ENCODE measurements around the gene ATXN7L1.

Gene ATXN7L1

DNA sequence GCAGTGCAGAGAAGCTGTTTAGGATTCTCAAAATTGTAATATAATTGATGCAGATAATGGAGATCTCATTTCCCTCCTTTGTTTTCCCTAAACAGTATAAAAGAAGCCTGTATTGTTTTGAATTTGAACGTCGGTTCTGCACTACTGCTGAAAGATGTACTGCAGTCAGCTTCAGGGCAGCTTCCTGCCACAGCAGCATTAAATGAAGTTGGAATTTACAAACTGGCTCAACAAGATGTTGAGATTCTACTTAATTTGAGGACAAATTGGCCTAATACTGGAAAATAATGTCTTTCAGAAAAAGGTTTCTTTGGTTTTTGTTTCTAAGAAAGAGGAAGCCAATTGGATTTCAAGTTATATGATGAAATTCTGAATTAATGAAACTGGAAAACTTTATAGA lies 309.4 kb downstream of the ATXN7L1 start:
- TF ChIP-seq EGR1 (IDR thresholded peaks at IDR 0.05), result no peak

DNA sequence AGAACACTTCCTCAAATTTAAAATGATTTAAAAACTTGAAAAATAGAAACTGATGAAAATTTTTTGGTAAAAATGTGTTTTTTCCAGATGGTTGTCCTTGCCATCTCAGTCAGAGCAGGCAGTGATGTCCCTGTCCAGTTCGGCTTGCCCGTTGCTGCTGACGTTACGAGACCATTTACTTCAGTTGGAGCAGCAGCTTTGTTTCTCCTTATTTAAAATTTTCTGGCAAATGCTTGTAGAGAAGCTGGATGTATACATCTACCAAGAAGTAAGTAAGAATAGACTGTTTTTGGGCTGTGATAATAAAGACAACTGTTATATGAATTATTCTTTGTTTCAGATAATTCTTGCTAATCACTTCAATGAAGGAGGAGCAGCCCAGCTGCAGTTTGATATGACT lies 311.2 kb downstream of the ATXN7L1 start:
- TF ChIP-seq CEBPB (IDR thresholded peaks at IDR 0.05) (no peak), REST (IDR thresholded peaks at IDR 0.05; ENCODE audit: low read depth) (no peak), EGR1 (IDR thresholded peaks at IDR 0.05) (no peak), FOXM1 (IDR thresholded peaks at IDR 0.05; ENCODE audit: borderline replicate concordance, low read depth) (no peak), TCF12 (IDR thresholded peaks at IDR 0.05; ENCODE audit: low read depth) (no peak), RAD21 (IDR thresholded peaks at IDR 0.05; ENCODE audit: low read depth) (no peak), YY1 (IDR thresholded peaks at IDR 0.05; ENCODE audit: low read depth) (no peak), NFIC (IDR thresholded peaks at IDR 0.05) (no peak), CREB1 (IDR thresholded peaks at IDR 0.05; ENCODE audit: low read depth) (no peak), TAF1 (IDR thresholded peaks at IDR 0.05; ENCODE audit: low read depth) (no peak), TEAD4 (IDR thresholded peaks at IDR 0.05) (no peak), EP300 (IDR thresholded peaks at IDR 0.05; ENCODE audit: borderline replicate concordance) (no peak), ZBTB7A (IDR thresholded peaks at IDR 0.05; ENCODE audit: low read depth) (no peak)
- TF ChIP-seq, protein P1, sequence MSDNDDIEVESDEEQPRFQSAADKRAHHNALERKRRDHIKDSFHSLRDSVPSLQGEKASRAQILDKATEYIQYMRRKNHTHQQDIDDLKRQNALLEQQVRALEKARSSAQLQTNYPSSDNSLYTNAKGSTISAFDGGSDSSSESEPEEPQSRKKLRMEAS (IDR thresholded peaks at IDR 0.05), result no peak
- TF ChIP-seq, protein P2, sequence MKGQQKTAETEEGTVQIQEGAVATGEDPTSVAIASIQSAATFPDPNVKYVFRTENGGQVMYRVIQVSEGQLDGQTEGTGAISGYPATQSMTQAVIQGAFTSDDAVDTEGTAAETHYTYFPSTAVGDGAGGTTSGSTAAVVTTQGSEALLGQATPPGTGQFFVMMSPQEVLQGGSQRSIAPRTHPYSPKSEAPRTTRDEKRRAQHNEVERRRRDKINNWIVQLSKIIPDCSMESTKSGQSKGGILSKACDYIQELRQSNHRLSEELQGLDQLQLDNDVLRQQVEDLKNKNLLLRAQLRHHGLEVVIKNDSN (IDR thresholded peaks at IDR 0.05), result no peak

DNA sequence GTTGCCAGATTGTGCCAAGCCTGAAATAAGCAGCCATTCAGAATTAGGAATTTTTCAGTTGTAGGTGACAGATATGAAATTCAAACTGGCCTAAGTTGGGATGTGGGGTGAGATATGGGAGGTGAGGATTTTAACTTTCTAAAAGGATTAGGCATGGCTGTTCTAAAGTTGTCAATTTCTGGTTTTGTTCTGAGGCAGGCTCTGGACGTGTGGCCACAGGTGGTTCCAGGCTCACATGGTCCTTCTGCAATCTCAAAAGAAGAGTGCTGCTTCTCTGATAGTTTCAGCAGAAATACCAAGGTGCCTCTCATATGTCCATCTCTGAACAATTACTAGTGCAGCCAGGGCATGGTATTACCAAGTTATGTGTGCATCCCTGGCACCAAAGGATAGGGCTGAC lies 316.5 kb downstream of the ATXN7L1 start:
- TF ChIP-seq ZBTB7A (IDR thresholded peaks at IDR 0.05; ENCODE audit: low read depth) (no peak), EGR1 (IDR thresholded peaks at IDR 0.05) (no peak), NFIC (IDR thresholded peaks at IDR 0.05) (no peak), FOXM1 (IDR thresholded peaks at IDR 0.05; ENCODE audit: borderline replicate concordance, low read depth) (no peak), TCF12 (IDR thresholded peaks at IDR 0.05; ENCODE audit: low read depth) (no peak), TEAD4 (IDR thresholded peaks at IDR 0.05) (no peak), CREB1 (IDR thresholded peaks at IDR 0.05; ENCODE audit: low read depth) (no peak), RAD21 (IDR thresholded peaks at IDR 0.05; ENCODE audit: low read depth) (no peak), EP300 (IDR thresholded peaks at IDR 0.05; ENCODE audit: borderline replicate concordance) (no peak), YY1 (IDR thresholded peaks at IDR 0.05; ENCODE audit: low read depth) (no peak), TAF1 (IDR thresholded peaks at IDR 0.05; ENCODE audit: low read depth) (no peak)
- TF ChIP-seq, protein P1 (IDR thresholded peaks at IDR 0.05), result no peak

Measured in Ishikawa (cell line).